T-helper 1 cell treated with Interleukin-12 subunit alpha and Interleukin-12 subunit beta and Interleukin-4 antibody, amounts not matched to agents 30 ng/mL and 1 ng/mL, for 36 hours (primary cell): ENCODE data around the gene MRPS7. TPM values are rescaled to one million over a fixed set of nuclear protein-coding genes. Genes with fewer than 3 reads are reported as not detected.
"Not testable (repeated sequence)": the region's sequence is repeated elsewhere in the genome, so short reads cannot be mapped to it uniquely, and the experiment has no call there.

Source experiments
- intact Hi-C: fragments of 100-400 bp; cut with micrococcal nuclease; formaldehyde crosslinking; loops from one replicate; pipeline ENCODE4 v1.15.1; 2024
- total RNA-seq: library from RNA; stranded (reverse); gene quantifications from 2 replicates; pipeline ENCODE4 v1.2.3, GENCODE V29; 2022

MRPS7 gene
- total RNA-seq, 1 donor from 2014 or later = 66.3 TPM

- intact Hi-C loops = no loop called here
These were observed 19.1 kb upstream of the MRPS7 start for GRCh38 chr17:75242461-75243042.

- intact Hi-C loops = no loop called here
These were observed 17.4 kb upstream of the MRPS7 start for GRCh38 chr17:75244133-75244866.

GRCh38 chr17:75245011-75245410 is 16.7 kb upstream of the MRPS7 start:
- intact Hi-C loops = no loop called here

GRCh38 chr17:75246404-75246803 is 15.3 kb upstream of the MRPS7 start:
- intact Hi-C loops = no loop called here

GRCh38 chr17:75249564-75249963 is 12.1 kb upstream of the MRPS7 start:
- intact Hi-C loops = no loop called here

- intact Hi-C loops = loop anchor here (1.0 kb wide), 2 partner anchors 11 to 39 kb away; partner anchors contain the start of genes GGA3, MRPS7 and SLC25A19
These were observed 11.6 kb upstream of the MRPS7 start for GRCh38 chr17:75250009-75250471.

- intact Hi-C loops = no loop called here
These were observed 9.5 kb upstream of the MRPS7 start for GRCh38 chr17:75252039-75252816.

- intact Hi-C loops = not testable (repeated sequence)
These were observed 5.6 kb upstream of the MRPS7 start for GRCh38 chr17:75255954-75256698.

- intact Hi-C loops = not testable (repeated sequence)
These were observed 4.5 kb upstream of the MRPS7 start for GRCh38 chr17:75257228-75257627.

GRCh38 chr17:75260641-75261335 is 891 bp upstream of the MRPS7 start:
- intact Hi-C loops = loop anchor here (1.0 to 5.0 kb wide), 13 partner anchors 10 to 597 kb away; partner anchors contain the start of genes ARMC7, ATP5PD, GRB2 and JPT1

GRCh38 chr17:75262112-75262606 is 480 bp downstream of the MRPS7 start:
- intact Hi-C loops = loop anchor here (5.0 kb wide), 2 partner anchors 230 to 595 kb away; partner anchors contain the start of gene WBP2

- intact Hi-C loops = loop anchor here (5.0 kb wide), 2 partner anchors 231 to 594 kb away; partner anchors contain the start of gene WBP2
These were observed 1.4 kb downstream of the MRPS7 start for GRCh38 chr17:75263055-75263454.

- intact Hi-C loops = no loop called here
These were observed 4.1 kb downstream of the MRPS7 start for GRCh38 chr17:75265614-75266315.

GRCh38 chr17:75266316-75267152 is 4.9 kb downstream of the MRPS7 start:
- intact Hi-C loops = no loop called here

- intact Hi-C loops = no loop called here
These were observed 5.4 kb downstream of the MRPS7 start for GRCh38 chr17:75267153-75267410.

- intact Hi-C loops = no loop called here
These were observed 5.9 kb downstream of the MRPS7 start for GRCh38 chr17:75267411-75268232.

- intact Hi-C loops = loop anchor here (1.0 to 5.0 kb wide), 5 partner anchors 9 to 247 kb away; partner anchors contain the start of genes CASKIN2, GGA3, GRB2 and MRPS7
These were observed 8.2 kb downstream of the MRPS7 start for GRCh38 chr17:75269844-75270217.
